LNCaP clone FGC (cell line): ENCODE data around the gene DDX59.

Experiments used
- DNase-seq: peaks from one replicate; pipeline ENCODE4 v3.0.0-alpha.2; 2011; ENCODE audit warnings: low read depth
- H3K4me3 ChIP-seq: 2 replicates; pipeline ENCODE4 v1.5.1; 2011; ENCODE audit warnings: mild to moderate bottlenecking, low read depth, low read length, control low read depth
- CTCF ChIP-seq: IDR thresholded peaks from 2 replicates; pipeline ENCODE4 v1.5.1; 2012; ENCODE audit warnings: mild to moderate bottlenecking; ENCODE audit not compliant: control insufficient read depth, insufficient read depth; ENCODE audit errors: extremely low read depth

DDX59 gene

GRCh38 chr1:200626853-200627534 is 42.7 kb downstream of the DDX59 start:
- DNase-seq: no peak
- no peak overlapping the region for H3K4me3 ChIP-seq
- no peak for TF ChIP-seq CTCF

- no peak for DNase-seq
- no peak overlapping the region for H3K4me3 ChIP-seq
- no peak for TF ChIP-seq CTCF
Measured at GRCh38 chr1:200625381-200625824, 44.3 kb downstream of the DDX59 start.

- H3K4me3 ChIP-seq: no peak overlapping the region
- TF ChIP-seq CTCF: no peak
- DNase-seq: no peak
Measured at GRCh38 chr1:200624679-200625335, 44.9 kb downstream of the DDX59 start.

- peak within 1 kb of the TSS; percentile 89 for H3K4me3 ChIP-seq
- peak; percentile 47 for DNase-seq
- no peak for TF ChIP-seq CTCF
Measured at GRCh38 chr1:200620273-200621131, 49.2 kb downstream of the DDX59 start, which contains the start of gene KIF14. TSS of gene KIF14 (minus strand) at chr1:200620751. CDS start at chr1:200618723, 2,028 bp downstream.

- TF ChIP-seq CTCF: no peak
- peak overlapping the region; percentile 89 for H3K4me3 ChIP-seq
Measured at GRCh38 chr1:200619894-200620272, 49.8 kb downstream of the DDX59 start.

GRCh38 chr1:200610846-200611245 is 58.9 kb downstream of the DDX59 start:
- no peak overlapping the region for H3K4me3 ChIP-seq
- DNase-seq: no peak
- no peak for TF ChIP-seq CTCF

More at GRCh38 chr1:200619894-200620272, 49.8 kb downstream of the DDX59 start:
- no peak for DNase-seq
